ENCODE results near the gene RBMS1. TPM values are rescaled to one million over a fixed set of nuclear protein-coding genes. Genes with fewer than 3 reads are reported as not detected.

The RBMS1 gene
- total and polyA plus RNA-seq, 2 of the 13 experiments (the other 11 are each of a cell fraction or from before 2014, with no cell fraction given) = 55.5 to 110 TPM

DNA sequence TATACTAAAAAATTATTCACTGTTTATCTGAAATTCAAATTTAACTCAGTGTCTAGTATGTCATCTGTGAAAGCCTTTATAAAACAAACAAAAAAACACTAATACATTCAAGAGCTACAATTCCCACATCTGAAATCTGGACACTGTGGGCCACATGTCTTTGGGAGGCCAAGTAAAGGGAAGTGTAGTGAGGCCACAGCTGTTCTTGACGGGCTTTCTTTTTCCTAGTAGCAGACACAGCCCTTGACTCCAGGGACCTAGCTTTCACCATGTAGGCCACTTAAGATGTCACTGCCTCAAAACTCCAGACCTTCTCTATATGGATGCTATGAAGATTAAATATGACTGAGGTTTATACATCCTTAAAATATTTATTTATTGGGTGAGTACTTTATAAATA lies 91.1 kb downstream of the RBMS1 start (continued):
- TF ChIP-seq, protein P1, sequence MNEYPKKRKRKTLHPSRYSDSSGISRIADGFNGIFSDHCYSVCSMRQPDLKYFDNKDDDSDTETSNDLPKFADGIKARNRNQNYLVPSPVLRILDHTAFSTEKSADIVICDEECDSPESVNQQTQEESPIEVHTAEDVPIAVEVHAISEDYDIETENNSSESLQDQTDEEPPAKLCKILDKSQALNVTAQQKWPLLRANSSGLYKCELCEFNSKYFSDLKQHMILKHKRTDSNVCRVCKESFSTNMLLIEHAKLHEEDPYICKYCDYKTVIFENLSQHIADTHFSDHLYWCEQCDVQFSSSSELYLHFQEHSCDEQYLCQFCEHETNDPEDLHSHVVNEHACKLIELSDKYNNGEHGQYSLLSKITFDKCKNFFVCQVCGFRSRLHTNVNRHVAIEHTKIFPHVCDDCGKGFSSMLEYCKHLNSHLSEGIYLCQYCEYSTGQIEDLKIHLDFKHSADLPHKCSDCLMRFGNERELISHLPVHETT (CRISPR knock-in tag; conservative IDR thresholded peaks at IDR 0.05) = no peak
- TF ChIP-seq BCL6 (CRISPR knock-in tag; IDR thresholded peaks at IDR 0.05) = no peak
- TF ChIP-seq SOX5 (CRISPR knock-in tag; IDR thresholded peaks at IDR 0.05; ENCODE audit: borderline replicate concordance) = no peak
- TF ChIP-seq ZNF274 (CRISPR knock-in tag; IDR thresholded peaks at IDR 0.05) = no peak
- no peak for TF ChIP-seq EZH2 (conservative IDR thresholded peaks at IDR 0.05; ENCODE audit: low read depth, low read length)
- TF ChIP-seq, protein P2, sequence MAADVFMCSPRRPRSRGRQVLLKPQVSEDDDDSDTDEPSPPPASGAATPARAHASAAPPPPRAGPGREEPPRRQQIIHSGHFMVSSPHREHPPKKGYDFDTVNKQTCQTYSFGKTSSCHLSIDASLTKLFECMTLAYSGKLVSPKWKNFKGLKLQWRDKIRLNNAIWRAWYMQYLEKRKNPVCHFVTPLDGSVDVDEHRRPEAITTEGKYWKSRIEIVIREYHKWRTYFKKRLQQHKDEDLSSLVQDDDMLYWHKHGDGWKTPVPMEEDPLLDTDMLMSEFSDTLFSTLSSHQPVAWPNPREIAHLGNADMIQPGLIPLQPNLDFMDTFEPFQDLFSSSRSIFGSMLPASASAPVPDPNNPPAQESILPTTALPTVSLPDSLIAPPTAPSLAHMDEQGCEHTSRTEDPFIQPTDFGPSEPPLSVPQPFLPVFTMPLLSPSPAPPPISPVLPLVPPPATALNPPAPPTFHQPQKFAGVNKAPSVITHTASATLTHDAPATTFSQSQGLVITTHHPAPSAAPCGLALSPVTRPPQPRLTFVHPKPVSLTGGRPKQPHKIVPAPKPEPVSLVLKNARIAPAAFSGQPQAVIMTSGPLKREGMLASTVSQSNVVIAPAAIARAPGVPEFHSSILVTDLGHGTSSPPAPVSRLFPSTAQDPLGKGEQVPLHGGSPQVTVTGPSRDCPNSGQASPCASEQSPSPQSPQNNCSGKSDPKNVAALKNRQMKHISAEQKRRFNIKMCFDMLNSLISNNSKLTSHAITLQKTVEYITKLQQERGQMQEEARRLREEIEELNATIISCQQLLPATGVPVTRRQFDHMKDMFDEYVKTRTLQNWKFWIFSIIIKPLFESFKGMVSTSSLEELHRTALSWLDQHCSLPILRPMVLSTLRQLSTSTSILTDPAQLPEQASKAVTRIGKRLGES (CRISPR knock-in tag; IDR thresholded peaks at IDR 0.05; ENCODE audit: borderline replicate concordance) = no peak

DNA sequence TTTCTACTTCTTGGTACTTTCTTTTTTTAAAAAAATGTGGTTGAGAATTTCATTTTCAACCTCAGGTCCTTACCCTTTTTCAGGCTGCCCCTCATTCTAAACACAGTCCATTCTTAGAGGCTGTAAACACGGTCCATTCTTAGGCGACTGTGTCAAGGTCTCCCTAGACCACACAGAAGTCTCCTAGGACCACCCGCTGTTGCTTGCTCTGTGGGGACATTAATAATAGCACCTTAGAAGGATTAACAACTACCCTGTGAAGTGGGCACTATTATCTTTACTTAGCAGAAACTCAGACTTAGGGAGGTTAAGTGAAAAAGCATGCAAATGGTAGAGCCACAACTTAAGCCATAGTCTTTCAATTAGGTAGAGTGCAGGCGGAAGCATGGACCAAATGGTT lies 91.7 kb downstream of the RBMS1 start:
- intact Hi-C loops (cut with micrococcal nuclease; ENCODE audit: unreplicated experiment) = no loop called here
- 95% methylated on average over 4 of the region's 4 CpGs for WGBS (ENCODE audit: low lambda C conversion rate)
- Histone ChIP-seq H3K36me3 (replicated peaks in 1 of 2; ENCODE audit: control insufficient read depth in 1 of 2, insufficient read depth in 2 of 2, low read length in 2 of 2) (peaks cover 0 to 3% of the 10 kb centered on the region in 2 experiments; a peak in 1 of 5 replicates), H3K4me2 (ENCODE audit: low read depth, low read length) (no peak overlapping the region), H3K9ac (ENCODE audit: insufficient read depth, low read depth, low read length) (no peak overlapping the region), H3K4me1 (ENCODE audit: insufficient read depth, low read length) (peaks cover 30% of the 10 kb centered on the region), H3K79me2 (ENCODE audit: insufficient read depth, low read length) (peaks cover 86% of the 10 kb centered on the region), H3K9me3 (ENCODE audit: low read length) (no peaks in the 10 kb centered on the region), H2AFZ (ENCODE audit: low read length) (no peak overlapping the region), H3K27me3 (ENCODE audit: control insufficient read depth in 1 of 2, insufficient read depth in 2 of 2, low read length in 2 of 2) (no peaks in the 10 kb centered on the region; a peak in 1 of 5 replicates), H4K20me1 (ENCODE audit: insufficient read depth, low read length) (peaks cover 60% of the 10 kb centered on the region), H3K27ac (ENCODE audit: extremely low read length, insufficient read depth, low read length) (no peak overlapping the region), H3K4me3 (replicated peaks in 1 of 3; ENCODE audit: insufficient read depth in 1 of 3, low read depth in 2 of 3, low read length in 3 of 3) (no peak overlapping the region)
- no TSS peak for BruUV-seq (replicated peaks)
- no peak for DNase-seq (ENCODE audit: low spot score)
- no peak for ATAC-seq
- ChIA-PET CTCF (ENCODE audit: low intra/inter-chr PET ratio, low total read pairs) (no interaction called here), POLR2A (no interaction called here)
- FAIRE-seq = no peak
- in situ Hi-C loops (cut with HindIII; ENCODE audit: extremely low pct_ligation_motif_present, low pct_unique_long_range_greater_than_20kb) = no loop called here
- TF ChIP-seq, protein P3, sequence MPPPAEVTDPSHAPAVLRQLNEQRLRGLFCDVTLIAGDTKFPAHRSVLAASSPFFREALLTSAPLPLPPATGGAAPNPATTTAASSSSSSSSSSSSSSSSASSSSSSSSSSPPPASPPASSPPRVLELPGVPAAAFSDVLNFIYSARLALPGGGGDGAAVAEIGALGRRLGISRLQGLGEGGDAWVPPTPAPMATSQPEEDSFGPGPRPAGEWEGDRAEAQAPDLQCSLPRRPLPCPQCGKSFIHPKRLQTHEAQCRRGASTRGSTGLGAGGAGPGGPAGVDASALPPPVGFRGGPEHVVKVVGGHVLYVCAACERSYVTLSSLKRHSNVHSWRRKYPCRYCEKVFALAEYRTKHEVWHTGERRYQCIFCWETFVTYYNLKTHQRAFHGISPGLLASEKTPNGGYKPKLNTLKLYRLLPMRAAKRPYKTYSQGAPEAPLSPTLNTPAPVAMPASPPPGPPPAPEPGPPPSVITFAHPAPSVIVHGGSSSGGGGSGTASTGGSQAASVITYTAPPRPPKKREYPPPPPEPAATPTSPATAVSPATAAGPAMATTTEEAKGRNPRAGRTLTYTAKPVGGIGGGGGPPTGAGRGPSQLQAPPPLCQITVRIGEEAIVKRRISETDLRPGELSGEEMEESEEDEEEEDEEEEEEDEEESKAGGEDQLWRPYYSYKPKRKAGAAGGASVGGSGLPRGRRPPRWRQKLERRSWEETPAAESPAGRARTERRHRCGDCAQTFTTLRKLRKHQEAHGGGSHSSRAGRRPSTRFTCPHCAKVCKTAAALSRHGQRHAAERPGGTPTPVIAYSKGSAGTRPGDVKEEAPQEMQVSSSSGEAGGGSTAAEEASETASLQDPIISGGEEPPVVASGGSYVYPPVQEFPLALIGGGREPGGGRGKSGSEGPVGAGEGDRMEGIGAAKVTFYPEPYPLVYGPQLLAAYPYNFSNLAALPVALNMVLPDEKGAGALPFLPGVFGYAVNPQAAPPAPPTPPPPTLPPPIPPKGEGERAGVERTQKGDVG (CRISPR knock-in tag; IDR thresholded peaks at IDR 0.05; ENCODE audit: borderline replicate concordance) = no peak
- TF ChIP-seq CENPT (CRISPR knock-in tag; IDR thresholded peaks at IDR 0.05; ENCODE audit: low read depth) (no peak), ZBTB20 (CRISPR knock-in tag; IDR thresholded peaks at IDR 0.05; ENCODE audit: borderline replicate concordance, low read depth) (no peak), AGO1 (IDR thresholded peaks at IDR 0.05; ENCODE audit: low read depth, low read length, poor library complexity, severe bottlenecking) (no peak), ZC3H13 (CRISPR knock-in tag; IDR thresholded peaks at IDR 0.05) (no peak), ZNF431 (CRISPR knock-in tag; IDR thresholded peaks at IDR 0.05; ENCODE audit: borderline replicate concordance, low read depth) (no peak)
- TF ChIP-seq, protein P4, sequence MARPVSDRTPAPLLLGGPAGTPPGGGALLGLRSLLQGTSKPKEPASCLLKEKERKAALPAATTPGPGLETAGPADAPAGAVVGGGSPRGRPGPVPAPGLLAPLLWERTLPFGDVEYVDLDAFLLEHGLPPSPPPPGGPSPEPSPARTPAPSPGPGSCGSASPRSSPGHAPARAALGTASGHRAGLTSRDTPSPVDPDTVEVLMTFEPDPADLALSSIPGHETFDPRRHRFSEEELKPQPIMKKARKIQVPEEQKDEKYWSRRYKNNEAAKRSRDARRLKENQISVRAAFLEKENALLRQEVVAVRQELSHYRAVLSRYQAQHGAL (CRISPR knock-in tag; IDR thresholded peaks at IDR 0.05; ENCODE audit: not compliant biosample characterization) = no peak

All from HepG2 (cell line).